SU-DHL-6 (cell line): ENCODE measurements around the gene ADCY2.

ENCODE experiments used
- H2AFZ ChIP-seq: fragments of 200-600 bp; sonication (generic); 2 replicates; pipeline ENCODE4 v1.6.1; 2014; ENCODE audit warnings: low read depth, mild to moderate bottlenecking, moderate library complexity, mixed read lengths, antibody characterized with exemption, low read length; ENCODE audit not compliant: severe bottlenecking
- H3F3A ChIP-seq: fragments of 200-600 bp; shearing (Covaris generic); 2 replicates; pipeline ENCODE4 v1.6.0; 2016; ENCODE audit warnings: antibody characterized with exemption, mild to moderate bottlenecking; ENCODE audit not compliant: insufficient read depth
- H3K27ac ChIP-seq: fragments of 200-600 bp; sonication (generic); 2 replicates; pipeline ENCODE4 v1.5.1; 2016; ENCODE audit warnings: low read depth, mild to moderate bottlenecking, low read length, moderate library complexity, mixed read lengths
- H3K27me3 ChIP-seq: fragments of 200-600 bp; sonication (generic), shearing (Covaris generic); 2 replicates; pipeline ENCODE4 v1.6.0; 2014; ENCODE audit warnings: mild to moderate bottlenecking, low read length
- H3K36me3 ChIP-seq: fragments of 200-600 bp; sonication (generic); 2 replicates; pipeline ENCODE4 v1.6.1; 2014; ENCODE audit warnings: mild to moderate bottlenecking, low read length, mixed read lengths
- H3K4me2 ChIP-seq: fragments of 300-600, 200-600 bp; shearing (Covaris generic), sonication (generic); 2 replicates; pipeline ENCODE4 v1.6.0; 2014; ENCODE audit warnings: low read length, low read depth, mild to moderate bottlenecking; ENCODE audit not compliant: poor library complexity, severe bottlenecking
- H3K4me3 ChIP-seq: fragments of 200-600 bp; sonication (generic); 2 replicates; pipeline ENCODE4 v1.5.1; 2014; ENCODE audit warnings: antibody characterized with exemption, low read length, mild to moderate bottlenecking, mixed read lengths; ENCODE audit not compliant: insufficient read depth, poor library complexity, severe bottlenecking
- H3K79me2 ChIP-seq: fragments of 200-600 bp; sonication (generic); 2 replicates; pipeline ENCODE4 v1.6.1; 2014; ENCODE audit warnings: mild to moderate bottlenecking, low read length, moderate library complexity; ENCODE audit not compliant: insufficient read depth
- H3K9ac ChIP-seq: fragments of 200-600 bp; sonication (generic); 2 replicates; pipeline ENCODE4 v1.7.0; 2014; ENCODE audit warnings: mild to moderate bottlenecking, low read length
- H3K9me2 ChIP-seq: fragments of 200-600 bp; sonication (generic); replicated peaks from 2 replicates; pipeline ENCODE4 v1.6.1; 2014; ENCODE audit warnings: low read length; ENCODE audit not compliant: insufficient read depth
- H3K9me3 ChIP-seq: fragments of 200-600 bp; sonication (generic); 2 replicates; pipeline ENCODE4 v1.6.1; 2014; ENCODE audit warnings: low read length, mixed read lengths; ENCODE audit not compliant: insufficient read depth
- H4K20me1 ChIP-seq: fragments of 200-600 bp; sonication (generic); 2 replicates; pipeline ENCODE4 v1.6.1; 2014; ENCODE audit warnings: low read depth, mild to moderate bottlenecking, antibody characterized with exemption, low read length, moderate library complexity, mixed read lengths
- EZH2phosphoT487 ChIP-seq: fragments of 200-600 bp; sonication (generic), shearing (Covaris generic); conservative IDR thresholded peaks from 2 replicates; pipeline ENCODE4 v1.6.1; 2018; ENCODE audit warnings: mild to moderate bottlenecking, antibody characterized with exemption, low read length, moderate library complexity, mixed read lengths
- TF ChIP-seq, protein P1 (sequence below): fragments of 200-600 bp; sonication (generic); IDR thresholded peaks from one replicate; pipeline ENCODE4 v1.5.1; 2017; ENCODE audit warnings: antibody characterized with exemption, mild to moderate bottlenecking, low read length, moderate library complexity; ENCODE audit not compliant: insufficient read depth, poor library complexity, severe bottlenecking

ADCY2 gene

GRCh38 chr5:7415587-7416535, 19.9 kb downstream of the ADCY2 start:
- Histone ChIP-seq H3K36me3 (no peaks in the 10 kb centered on the region), H3K27me3 (no peaks in the 10 kb centered on the region; the same call in 1 of the 2 replicates), H3F3A (no peaks in the 10 kb centered on the region), H3K27ac (no peak overlapping the region), H3K4me3 (no peak overlapping the region), H3K9ac (no peak overlapping the region), H3K9me2 (no peaks in the 10 kb centered on the region), H2AFZ (no peak overlapping the region), H3K4me2 (no peak overlapping the region), H3K79me2 (no peaks in the 10 kb centered on the region), H3K9me3 (no peaks in the 10 kb centered on the region), H4K20me1 (no peaks in the 10 kb centered on the region)
- TF ChIP-seq, protein P1, sequence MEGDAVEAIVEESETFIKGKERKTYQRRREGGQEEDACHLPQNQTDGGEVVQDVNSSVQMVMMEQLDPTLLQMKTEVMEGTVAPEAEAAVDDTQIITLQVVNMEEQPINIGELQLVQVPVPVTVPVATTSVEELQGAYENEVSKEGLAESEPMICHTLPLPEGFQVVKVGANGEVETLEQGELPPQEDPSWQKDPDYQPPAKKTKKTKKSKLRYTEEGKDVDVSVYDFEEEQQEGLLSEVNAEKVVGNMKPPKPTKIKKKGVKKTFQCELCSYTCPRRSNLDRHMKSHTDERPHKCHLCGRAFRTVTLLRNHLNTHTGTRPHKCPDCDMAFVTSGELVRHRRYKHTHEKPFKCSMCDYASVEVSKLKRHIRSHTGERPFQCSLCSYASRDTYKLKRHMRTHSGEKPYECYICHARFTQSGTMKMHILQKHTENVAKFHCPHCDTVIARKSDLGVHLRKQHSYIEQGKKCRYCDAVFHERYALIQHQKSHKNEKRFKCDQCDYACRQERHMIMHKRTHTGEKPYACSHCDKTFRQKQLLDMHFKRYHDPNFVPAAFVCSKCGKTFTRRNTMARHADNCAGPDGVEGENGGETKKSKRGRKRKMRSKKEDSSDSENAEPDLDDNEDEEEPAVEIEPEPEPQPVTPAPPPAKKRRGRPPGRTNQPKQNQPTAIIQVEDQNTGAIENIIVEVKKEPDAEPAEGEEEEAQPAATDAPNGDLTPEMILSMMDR: no peak
- TF ChIP-seq EZH2phosphoT487: no peak

- no peak overlapping the region for H3K27ac ChIP-seq
- no peaks in the 10 kb centered on the region for H3K9me3 ChIP-seq
- H3K79me2 ChIP-seq: no peaks in the 10 kb centered on the region
- H3K9ac ChIP-seq: no peak overlapping the region
- H3K36me3 ChIP-seq: no peaks in the 10 kb centered on the region
- H4K20me1 ChIP-seq: no peaks in the 10 kb centered on the region
- no peak for TF ChIP-seq EZH2phosphoT487
- TF ChIP-seq, protein P1: no peak
- H3K27me3 ChIP-seq: no peaks in the 10 kb centered on the region; the same call in 1 of the 2 replicates
- H3K4me2 ChIP-seq: no peak overlapping the region
- H3K4me3 ChIP-seq: no peak overlapping the region
- H3F3A ChIP-seq: no peaks in the 10 kb centered on the region
- no peak overlapping the region for H2AFZ ChIP-seq
- no peaks in the 10 kb centered on the region for H3K9me2 ChIP-seq
Measured at GRCh38 chr5:7418276-7418675, 22.3 kb downstream of the ADCY2 start.

DNA sequence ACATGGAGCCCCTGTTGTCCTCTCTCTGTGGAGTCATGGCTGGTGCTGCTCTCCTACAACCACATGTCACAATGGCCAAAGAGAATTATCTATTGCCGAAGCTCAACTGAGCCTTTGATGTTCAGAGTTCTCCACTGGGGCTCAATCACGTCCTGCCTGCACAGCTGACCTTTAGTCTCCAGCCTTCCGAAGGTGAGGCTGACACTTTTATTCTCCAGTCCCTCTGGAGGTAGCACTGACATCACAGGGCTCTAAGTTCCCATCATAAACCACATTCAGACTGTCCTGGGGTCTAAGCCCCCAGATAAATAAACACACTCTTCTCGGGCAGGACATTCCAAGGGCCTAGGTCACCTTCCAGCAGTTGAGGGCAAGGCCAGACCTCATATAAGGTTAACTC, 23.4 kb downstream of the ADCY2 start:
- Histone ChIP-seq H3K79me2 (no peaks in the 10 kb centered on the region), H3F3A (no peaks in the 10 kb centered on the region), H3K9ac (no peak overlapping the region), H3K27me3 (no peaks in the 10 kb centered on the region; the same call in 1 of the 2 replicates), H3K9me3 (no peaks in the 10 kb centered on the region), H3K4me2 (no peak overlapping the region), H3K4me3 (no peak overlapping the region), H3K36me3 (no peaks in the 10 kb centered on the region), H4K20me1 (no peaks in the 10 kb centered on the region), H3K9me2 (no peaks in the 10 kb centered on the region), H3K27ac (no peak overlapping the region), H2AFZ (no peak overlapping the region)
- TF ChIP-seq, protein P1: no peak
- TF ChIP-seq EZH2phosphoT487: no peak
